ENCODE data around the gene THAP12.

DNA sequence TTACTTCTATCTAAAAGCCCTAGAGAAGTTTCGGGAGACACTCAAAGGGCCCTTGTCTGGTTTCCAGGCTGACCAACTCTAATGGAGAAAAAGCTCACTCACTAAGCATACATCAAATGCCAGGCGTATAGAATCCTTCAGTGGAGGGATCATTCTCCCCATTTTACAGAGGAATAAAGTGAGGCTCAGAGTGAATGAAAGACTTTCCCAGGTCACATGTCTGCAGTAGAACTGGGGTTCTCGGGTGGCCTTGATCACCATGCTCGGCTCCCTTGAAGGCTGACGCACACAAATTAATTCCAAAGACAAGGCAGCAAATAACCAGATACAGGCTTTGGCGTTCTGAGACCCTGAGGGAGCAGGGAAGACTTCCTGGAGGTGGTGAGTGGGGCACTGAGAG lies 60.0 kb downstream of the THAP12 start:
- TF ChIP-seq EZH2phosphoT487 (IDR thresholded peaks at IDR 0.05; ENCODE audit: borderline replicate concordance) (no peak), CTCF (conservative IDR thresholded peaks at IDR 0.05; ENCODE audit: low read length) (no peak)
